Measurements from ENCODE around the gene ACOXL.

ACOXL gene

DNA sequence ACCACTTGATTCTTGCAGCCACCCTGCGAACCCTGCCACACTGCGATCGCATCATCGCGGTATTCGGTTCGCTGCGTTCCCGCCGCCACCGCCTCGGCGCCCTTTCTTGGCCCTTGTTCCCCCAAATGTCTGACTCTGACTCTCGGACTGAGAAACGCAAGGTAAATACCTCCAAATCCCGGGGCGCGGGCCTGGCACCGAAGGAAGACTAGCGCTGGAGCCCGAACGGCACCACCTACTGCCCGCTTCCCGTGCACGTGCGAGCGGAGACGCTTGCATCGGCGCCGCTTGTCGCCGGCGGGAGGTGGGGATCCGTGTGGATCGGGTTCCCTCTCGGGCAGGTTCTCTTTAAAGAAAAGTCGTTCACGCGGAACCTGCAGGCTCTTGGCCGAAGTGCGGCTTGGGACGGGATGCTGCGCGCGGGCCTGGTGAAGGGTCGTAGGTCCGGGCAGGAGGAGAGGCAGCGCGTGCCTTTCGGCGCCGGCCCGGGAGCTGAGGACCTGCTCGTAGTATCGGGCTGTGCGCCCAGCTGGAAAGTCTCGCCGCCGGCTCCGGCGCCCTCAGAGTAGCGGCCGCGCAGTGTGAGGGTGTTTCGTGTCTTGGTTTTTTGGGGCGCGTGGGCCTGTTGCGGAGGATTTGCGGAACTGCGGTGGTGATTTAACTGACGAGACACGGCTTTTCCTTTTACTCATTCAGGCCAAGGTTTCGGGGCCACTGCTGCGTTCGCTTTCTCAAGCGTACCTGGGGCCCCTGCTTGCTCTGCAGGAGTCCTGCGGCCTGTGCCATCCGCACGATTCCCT is 388.9 kb downstream of the ACOXL start:
- peak; percentile 67 for DNase-seq

DNA sequence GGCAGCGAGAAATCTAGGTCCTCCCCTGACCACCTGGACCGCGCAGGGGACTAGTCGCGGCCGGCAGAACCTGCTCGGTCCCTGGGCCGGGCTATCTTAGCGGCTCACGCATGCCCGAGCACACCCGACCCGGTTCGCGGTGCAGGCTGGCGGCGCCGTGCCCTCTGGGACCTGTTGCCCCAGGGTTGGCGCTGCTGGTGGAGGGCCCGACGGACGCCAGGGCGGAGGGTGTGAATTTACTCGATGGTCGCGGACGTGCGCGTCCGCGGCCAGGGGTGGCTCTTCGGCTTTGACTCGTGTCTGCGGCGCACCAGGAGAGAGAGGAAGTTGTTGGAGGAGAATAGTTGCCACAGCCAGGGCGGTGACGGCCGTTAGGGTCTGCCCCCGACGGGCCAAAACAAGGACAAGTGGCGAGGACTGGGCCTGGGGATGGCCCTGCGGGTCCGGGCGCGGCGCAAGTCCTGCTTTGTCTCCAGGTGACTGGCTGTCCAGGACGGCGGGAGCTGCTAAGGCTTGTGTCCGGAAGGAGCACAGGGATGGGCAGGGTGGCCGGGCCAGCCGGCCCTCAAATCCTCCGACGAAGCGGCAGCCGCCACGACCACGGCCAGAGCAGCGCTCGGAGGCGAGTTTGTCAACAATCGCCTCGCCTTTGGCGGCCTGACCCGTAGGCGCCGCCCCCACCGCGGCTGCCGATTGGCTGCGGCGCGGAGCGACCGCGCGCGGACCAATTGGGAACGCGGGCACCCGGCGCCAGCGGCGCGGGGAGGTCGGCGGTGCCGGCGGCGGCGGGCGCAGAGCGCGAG is 389.7 kb downstream of the ACOXL start:
- DNase-seq, result peak; percentile 94

DNA sequence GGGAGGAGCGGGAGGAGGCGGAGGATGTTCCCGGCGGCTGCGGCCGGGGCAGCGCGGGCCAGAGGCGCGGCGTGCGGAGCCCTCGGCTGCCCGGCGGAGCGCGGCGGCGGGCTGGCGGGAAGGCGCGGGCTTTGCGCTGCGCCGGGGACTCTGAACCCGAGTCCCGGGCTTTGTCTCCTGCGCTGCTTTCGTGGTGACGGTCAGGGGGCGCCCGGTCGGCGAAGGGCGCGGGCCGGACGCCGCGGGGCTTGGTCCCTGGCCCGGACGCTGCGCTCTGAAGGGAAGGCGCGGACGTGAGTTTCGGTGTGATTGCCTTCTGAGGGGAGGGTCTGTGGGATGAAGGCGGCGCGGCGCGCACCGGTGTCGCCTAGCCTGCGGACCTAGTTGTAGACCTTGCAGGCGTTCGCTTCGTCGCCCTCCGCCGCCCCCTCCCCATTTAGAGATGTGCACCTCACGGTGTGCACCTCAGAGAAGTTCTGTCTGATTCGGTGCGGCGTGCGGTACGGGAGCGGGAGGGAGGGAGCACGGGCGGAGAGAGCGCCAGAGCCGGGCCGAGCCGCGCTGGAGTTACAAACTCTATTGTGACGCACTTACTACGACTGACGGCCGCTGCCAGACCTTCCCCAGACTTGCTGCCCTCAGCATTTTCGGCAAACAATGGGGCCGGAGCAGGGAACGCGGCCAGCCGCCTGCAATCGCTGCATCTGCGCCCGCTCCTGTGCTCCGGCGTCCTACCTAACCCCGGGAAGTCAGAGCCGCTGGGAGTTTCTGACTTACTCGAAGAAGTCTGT is 390.5 kb downstream of the ACOXL start:
- DNase-seq, result peak; percentile 69

DNA sequence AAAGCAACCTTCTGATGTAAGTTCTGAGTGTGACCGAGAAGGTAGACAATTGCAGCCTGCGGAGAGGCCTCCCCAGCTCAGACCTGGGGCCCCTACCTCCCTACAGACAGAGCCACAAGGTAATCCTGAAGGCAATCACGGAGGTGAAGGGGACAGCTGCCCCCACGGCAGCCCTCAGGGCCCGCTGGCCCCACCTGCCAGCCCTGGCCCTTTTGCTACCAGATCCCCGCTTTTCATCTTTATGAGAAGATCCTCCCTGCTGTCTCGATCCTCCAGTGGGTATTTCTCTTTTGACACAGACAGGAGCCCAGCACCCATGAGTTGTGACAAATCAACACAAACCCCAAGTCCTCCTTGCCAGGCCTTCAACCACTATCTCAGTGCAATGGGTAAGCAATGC is 391.4 kb downstream of the ACOXL start:
- no peak for DNase-seq

DNA sequence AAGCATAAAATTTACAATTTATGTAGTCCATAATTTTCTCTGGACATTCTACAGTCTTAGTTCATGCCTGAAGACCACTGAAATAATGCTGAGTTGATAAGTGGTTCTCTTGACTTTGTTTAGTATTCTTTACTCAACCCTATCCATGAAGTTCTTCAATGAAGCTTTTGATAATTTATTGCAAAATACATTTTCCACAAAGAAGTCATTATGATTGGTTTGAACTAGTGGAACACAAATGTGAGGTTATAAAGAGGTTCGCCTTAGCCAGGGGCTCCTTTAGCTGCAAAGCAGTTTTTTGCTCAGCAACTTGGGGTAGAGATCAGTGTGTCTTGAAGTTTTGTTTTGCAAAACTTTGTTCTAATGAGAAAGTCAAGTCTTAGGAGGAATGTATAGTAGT is 394.2 kb downstream of the ACOXL start:
- DNase-seq, result no peak

DNA sequence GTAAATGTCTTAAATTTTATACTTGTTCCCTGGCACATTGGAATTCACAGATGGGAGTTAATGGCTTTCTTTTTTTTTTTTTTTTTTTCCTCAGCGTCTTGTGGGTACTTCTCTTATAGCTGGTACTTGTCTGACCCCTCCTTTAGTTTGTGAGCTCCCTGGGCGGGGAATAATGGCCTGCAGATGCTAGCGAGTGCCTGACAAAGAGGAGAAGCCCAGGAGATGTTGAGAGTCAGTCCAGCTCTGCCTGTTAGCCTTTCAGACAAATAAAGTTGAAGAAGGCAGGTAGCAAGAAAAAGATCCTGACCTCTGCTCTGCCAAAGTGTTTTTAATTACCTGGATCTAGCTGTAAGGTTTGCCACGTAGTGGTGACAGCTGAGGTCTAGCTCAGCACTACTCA is 395.0 kb downstream of the ACOXL start:
- DNase-seq, result no peak

DNA sequence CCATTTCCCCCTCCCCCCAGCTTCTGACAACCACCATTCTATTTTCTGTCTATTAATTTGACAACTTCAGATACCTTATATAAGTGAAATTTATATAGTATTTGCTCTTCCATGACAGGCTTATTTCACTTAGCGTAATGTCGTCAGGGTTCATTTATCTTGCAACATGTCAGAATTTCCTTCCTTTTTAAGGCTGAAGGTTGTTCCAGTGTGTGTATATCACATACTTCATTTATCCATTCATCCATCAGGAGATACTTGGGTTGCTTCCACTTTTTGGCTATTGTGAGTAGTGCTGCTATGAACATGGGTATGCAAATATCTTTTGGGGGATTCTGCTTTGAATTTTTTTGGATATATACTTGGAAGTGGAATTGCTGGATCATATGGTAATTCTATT is 395.7 kb downstream of the ACOXL start:
- DNase-seq, result no peak

DNA sequence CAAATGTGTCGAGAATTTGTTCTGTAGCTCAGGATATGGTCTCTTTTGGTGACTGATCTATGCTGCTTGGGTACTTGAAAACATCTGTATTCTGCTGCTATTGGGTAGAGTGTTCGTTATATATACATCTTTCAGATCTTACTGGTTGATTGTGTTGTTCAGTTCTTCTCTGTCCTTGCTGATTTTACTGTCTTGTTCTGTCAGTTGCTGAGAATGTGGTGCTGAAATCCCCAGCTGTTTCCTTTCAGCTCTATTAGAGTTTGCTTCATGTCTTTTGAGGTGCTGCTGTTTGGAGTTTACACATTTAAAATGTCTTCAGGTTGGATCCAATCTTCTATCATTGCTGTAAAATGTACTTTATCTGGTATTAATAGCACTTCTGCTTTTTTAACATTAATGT is 401.2 kb downstream of the ACOXL start:
- DNase-seq, result peak; percentile 39

DNA sequence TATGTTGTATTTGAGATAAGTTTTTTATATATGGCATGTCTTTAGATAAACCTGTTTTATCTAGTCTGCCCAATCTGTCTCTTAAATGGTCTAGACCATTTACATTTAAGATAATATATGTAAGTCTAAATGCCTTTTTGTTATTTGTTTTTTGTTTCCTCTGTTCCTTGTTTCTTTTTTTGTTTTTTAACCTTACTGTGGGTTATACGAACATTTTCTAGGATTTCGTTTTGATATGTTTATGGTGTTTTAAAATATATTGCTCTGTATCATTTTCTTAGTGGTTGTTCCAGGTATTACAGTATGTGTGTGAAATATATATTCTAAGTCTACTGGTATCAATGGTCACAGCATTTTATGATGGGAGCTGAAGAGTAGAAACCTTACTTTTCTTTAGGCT is 401.7 kb downstream of the ACOXL start:
- peak; percentile 19 for DNase-seq

DNA sequence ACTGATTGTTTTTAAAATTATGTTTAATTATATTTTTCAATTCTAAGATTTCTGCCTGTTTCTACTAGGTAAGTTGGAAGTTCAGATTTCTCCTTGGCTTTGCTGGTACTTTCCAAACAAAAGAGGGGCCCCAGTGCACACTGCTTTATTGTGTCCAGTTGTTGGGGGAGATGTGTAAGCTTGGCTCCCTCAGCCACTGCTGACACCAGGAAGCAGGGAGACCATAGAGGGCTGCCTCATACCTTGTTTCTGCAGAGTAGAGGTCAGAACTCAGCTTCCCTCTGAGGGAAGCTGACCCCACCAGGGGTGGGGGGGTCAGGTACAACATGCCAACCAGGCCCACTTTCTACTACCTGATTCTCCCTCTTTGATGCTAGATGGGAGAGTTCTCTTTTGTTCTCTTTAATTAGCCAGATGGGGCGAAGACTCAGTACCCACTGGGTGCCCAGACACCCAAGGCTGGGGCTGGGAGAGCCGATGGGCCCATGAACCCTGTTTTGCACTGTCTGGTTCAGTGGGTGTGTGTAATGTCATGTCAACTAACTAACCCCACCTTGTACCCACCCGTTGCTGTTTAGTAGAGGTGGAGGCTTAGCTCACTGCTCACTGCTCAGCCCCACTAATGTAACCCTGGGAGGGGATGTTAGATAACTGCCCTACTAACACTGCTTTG is 403.0 kb downstream of the ACOXL start:
- DNase-seq, result no peak

DNA sequence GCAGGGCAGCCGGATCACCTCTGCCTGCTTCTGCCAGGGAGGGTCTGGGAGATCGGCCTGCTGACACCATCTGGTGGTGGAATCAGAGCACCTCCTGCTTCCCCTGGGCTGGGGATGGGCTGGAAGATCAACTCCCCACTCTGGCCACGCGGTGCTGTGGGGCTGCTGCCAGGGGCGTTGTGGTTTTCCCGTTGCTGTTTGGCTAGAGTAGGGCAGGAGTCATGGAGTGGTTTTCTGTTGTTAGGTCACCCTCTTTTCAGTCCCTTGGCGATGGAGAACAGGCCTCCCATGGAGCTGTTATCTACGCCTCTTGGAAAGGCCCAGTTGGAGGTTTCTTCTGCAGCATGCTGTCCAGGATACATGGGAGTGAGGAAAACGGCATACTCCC is 403.5 kb downstream of the ACOXL start:
- peak; percentile 74 for DNase-seq

DNA sequence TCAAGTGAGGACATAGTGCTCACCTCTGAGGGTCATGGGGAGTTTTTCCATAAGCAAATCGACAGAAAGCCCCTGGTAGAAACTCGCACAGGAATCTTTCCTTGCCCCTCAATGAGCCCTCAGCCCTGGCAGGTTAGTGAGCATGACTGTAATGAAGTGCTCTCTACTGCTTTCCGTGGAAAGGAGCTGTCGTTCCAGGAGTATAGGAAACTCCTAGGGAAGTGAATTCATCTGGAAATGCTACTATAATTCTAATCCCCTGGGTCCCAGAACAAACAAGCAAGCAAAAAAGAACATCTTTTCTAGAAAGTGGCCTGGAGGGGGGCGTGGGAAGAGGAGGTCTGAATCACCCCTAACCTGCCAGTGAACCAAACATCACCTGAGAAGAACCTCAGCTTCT is 406.5 kb downstream of the ACOXL start:
- DNase-seq, result no peak

DNA sequence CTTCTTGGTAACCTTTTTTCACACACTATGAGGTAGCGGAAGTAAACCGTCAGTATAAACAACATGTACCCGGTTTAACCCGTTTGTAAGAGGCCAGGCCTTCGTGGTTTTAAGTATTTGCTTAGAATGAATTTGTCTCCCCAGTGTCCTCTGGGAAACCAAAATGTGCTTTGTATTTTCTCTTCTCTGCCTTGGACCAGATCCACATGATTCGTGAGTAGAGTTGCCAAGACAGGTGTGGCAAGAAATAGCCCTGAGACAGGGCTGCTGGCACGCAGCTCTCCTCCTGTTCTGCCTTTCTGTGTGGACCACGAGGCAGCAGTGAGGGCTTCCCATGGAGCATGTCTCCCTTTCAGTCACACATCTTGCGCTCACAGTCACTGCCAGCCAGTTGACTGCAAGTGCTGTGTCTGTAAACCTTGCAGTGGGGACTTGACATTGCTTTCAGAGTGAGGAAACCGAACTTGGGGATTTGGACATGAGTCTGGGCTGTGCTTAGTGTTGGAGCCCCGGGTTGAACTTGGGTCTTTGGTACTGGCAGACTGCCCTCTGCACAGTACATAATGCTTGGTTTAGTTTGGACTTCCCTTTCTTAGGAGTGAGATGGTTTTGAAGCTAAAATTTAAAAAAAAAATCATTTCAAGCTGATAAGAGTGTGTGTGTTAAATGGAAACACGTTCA is 407.4 kb downstream of the ACOXL start:
- DNase-seq, result no peak

DNA sequence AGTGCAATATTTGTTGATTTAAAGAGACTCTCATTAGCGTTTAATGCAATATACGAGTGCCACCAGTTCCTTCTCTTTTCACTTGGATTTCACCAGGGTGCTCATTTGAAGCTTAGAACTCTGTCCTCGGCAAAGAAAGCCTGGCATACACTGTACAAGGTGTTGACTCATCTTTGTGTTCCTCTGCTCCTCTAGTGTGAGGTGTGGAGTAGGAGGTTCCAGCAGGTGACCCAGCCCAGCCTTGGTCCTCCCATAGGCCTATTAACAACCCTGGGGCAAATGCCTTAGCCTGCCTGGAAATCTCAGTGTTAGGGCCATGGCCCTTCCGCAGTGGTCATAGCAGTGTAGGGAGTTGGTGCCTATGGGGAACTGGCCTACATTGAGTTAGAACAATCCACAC is 408.4 kb downstream of the ACOXL start:
- DNase-seq, result no peak

DNA sequence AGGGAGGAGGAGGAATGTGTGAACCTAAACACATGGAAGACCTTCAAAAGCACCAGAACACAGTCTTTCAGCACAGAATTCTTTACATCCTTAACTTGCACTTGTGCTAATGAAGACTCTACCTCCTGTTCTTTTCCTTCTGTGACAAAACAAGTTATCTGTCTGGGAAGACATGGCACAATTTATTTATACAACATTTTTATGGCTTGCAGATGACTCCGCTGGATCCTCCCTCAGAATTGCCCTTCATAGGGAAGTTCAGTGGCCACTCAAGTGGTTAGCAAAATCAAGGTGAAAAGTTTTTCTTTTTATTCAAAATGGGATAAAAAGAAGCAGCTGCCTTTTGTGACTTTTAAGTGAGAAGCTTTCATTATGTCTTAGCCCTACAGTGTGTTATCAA is 409.7 kb downstream of the ACOXL start:
- DNase-seq, result no peak

DNA sequence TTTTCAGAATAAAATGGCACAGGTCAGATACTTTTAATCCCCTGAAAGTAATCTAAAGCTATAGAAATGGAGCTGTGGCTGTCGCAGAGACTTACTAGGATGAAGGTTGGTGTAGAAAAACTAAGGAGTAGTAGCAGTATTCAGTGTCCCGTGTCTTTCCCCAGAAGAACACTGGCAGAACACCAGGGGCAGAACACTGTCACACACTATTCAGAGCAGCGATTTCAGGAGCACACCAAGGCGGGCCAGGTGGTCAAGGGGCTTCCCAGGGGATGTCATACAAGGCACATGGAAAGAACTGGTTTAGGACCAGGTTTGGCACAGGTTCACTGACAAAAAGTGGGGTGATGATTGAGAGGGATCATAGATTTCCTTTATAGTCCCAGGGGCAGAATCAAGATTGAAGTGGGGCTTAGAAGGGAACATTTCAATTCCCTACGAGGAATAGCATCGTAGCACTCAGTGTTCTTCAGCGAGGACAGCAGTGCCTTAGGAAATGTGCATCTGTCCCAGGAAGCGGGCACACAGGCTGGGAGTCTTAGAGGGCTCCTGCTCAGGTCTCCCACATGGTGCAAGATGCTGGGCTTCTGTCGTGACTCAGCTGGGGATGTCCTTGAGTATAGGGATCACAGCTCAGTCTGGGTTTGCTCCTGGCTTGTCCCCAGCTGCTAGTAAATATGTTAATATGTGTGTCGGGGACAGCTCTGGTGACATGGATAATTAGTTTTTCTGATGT is 410.9 kb downstream of the ACOXL start:
- no peak for DNase-seq

DNA sequence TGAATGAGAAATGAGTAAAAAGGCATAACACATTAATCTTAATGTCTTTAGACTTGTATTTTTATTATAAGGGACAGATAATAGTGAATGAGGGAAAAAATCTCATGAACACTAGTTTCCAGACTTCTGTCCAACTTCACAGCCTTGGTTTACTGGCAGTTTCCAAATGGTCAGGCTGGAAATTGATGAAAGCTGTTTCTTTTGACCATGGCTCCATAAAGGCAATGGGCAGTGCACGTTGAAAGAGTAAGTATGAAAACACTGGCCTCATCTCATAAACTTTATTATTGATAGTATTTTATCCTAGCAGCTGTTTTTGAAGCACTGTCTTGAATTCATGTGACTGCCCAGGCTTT is 411.4 kb downstream of the ACOXL start:
- DNase-seq, result no peak

DNA sequence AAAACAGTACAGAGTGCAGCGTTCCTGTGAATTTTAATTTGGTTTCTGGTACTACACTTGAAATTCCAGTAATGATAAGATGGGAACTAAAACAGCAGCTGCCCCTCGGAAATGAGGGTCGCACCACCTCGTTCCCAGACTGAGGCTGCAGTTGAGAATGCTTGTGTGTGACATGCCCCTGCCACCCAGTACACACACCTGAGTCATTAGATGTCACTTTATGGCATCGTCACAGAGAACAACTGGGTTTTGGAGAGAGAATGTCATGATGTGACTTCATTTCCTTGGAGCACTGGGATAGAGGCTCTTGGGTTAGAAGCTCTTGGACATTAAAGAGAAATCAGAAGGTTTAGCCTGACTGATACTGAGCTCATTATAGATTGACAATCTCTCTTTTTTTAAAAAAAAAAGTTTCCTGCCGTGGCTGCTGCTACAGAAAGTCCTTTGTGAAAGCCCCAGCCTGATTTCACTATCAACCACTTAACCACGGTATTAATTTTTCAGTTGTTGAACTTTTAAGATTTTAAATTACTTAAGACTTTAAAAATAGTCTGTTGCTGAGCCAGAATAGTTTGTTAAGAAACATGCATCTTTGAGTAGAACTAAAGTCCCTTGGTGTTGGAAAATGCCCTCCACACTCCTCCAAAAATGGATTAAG is 412.9 kb downstream of the ACOXL start:
- DNase-seq, result no peak

DNA sequence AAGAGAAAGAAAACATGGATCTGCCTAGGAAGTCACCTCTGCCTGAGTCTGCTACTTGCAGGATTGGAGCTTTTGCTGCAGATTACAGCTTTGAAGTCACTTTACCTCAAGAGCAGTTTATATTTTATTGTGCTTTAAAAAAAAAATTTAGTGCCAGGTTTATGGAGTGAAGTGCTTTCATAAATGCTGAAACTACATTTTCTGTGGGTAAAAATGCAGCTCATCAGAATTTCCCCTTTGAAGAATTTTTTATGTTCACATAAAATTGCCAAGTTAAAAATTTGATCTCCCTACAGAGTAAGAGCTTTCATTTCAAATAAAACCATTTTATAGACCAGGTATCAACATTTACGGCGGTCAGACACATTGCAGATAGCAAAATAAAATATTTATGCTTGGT is 413.6 kb downstream of the ACOXL start:
- no peak for DNase-seq

DNA sequence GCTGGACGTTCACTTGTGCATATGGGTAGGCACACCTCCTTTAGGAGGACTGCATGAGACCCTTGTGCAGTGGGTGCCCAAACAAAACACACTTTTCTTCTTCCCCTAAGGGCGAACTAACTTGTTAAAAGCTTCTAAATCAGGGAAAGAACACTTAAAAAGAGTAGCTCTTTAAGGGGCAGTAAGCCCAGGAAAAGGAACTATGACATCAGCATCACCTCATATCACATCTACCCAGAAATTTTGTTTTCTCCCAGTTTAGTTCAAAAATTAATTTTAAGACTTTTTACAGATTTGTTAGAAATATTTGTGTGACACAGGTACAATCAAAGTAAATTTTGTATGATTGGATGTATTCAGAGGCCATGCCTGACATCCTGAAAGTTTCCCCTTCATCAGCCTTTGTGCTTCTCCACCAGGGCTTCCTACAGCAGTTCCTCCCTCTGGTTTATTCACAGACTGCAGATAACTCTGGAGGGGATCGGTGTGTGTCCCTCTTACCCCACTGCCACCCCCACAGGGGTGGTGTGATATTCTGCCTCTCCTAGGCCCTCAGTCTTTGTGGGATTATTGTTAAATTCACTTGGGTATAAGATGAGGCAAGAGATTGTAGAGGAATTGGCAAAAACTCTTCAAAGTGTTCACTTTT is 416.0 kb downstream of the ACOXL start:
- DNase-seq, result no peak

DNA sequence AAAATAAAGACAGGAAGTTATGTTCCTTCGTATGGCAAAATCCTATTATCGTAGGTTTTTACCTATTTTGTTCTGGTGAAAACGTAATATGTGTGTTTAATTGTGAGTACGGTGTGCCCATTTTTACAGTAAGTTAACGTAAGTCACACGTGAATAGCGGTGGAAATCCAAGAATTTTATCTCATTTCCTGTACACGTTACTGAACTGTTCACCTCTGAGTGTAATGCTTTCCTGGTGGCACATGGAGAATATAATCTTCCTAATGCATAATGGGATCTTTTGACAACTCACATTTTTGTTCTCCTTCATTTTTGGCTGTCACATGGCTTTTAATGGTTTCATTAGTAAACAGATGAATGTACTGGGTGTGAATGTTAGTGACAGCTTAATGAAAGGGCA is 416.6 kb downstream of the ACOXL start:
- no peak for DNase-seq

All from hematopoietic multipotent progenitor cell treated with erythropoietin and hydrocortisone succinate and interleukin-3 and kit ligand, for 4 days (in vitro differentiated cells).